IMR-90 (cell line): Measurements from ENCODE around the gene DACT2. TPM values are rescaled to one million over a fixed set of nuclear protein-coding genes. Genes with fewer than 3 reads are reported as not detected.

Experiments
- ATAC-seq: fragments of 200-7000 bp; cut with Tn5 transposase; 2 replicates; pipeline ENCODE4 v1.9.1; 2020; ENCODE audit warnings: low read depth, mild to moderate bottlenecking, moderate library complexity
- BruUV-seq: library from RNA; stranded (reverse); fragments of 400-500 nt; replicated peaks from 2 replicates; lab custom pipeline; 2021; lab: Mats Ljungman, UMichigan
- CTCF ChIA-PET: fragments of 300-600 bp; formaldehyde crosslinking; extraction: SDS; loops from one replicate; lab custom pipeline; 2021; ENCODE audit warnings: antibody characterized with exemption; lab: Yijun Ruan, JAX
- POLR2A ChIA-PET: fragments of 300-600 bp; sonication (Branson Sonifier 250); formaldehyde crosslinking; loops from one replicate; lab custom pipeline; 2022; ENCODE audit warnings: antibody characterized with exemption; ENCODE audit not compliant: unreplicated experiment; lab: Charles Lee
- DNase-seq: peaks from one replicate; pipeline ENCODE4 v3.0.0; 2013
- H2AFZ ChIP-seq: replicated peaks from 2 replicates; pipeline ENCODE3; 2013; ENCODE audit warnings: low read length, mild to moderate bottlenecking; ENCODE audit not compliant: poor library complexity
- H2AK5ac ChIP-seq: 2 replicates; pipeline ENCODE4 v1.6.1; 2013; ENCODE audit warnings: low read depth, low read length, inconsistent platforms
- H2AK9ac ChIP-seq: replicated peaks from 2 replicates; pipeline ENCODE3; 2013; ENCODE audit warnings: mild to moderate bottlenecking, low read depth, low read length, moderate library complexity; ENCODE audit not compliant: poor library complexity
- H2BK120ac ChIP-seq: 2 replicates; pipeline ENCODE4 v1.6.1; 2013; ENCODE audit warnings: low read depth, low read length, inconsistent platforms
- H2BK15ac ChIP-seq: 3 replicates; pipeline ENCODE4 v1.6.1; 2013; ENCODE audit warnings: low read depth, low read length, inconsistent platforms
- H2BK20ac ChIP-seq: 2 replicates; pipeline ENCODE4 v1.6.1; 2013; ENCODE audit warnings: low read depth, mild to moderate bottlenecking, inconsistent platforms, low read length, moderate library complexity
- H2BK5ac ChIP-seq: 2 replicates; pipeline ENCODE4 v1.6.1; 2013; ENCODE audit warnings: mild to moderate bottlenecking, low read depth, low read length, inconsistent platforms; ENCODE audit not compliant: poor library complexity, severe bottlenecking
- H3K14ac ChIP-seq: replicated peaks from 2 replicates; pipeline ENCODE4 v1.6.1; 2013; ENCODE audit warnings: low read depth, low read length, inconsistent platforms
- H3K18ac ChIP-seq: 2 replicates; pipeline ENCODE4 v1.6.1; 2013; ENCODE audit warnings: low read depth, low read length, control low read depth
- H3K23ac ChIP-seq: 2 replicates; pipeline ENCODE4 v1.6.1; 2013; ENCODE audit warnings: low read depth, low read length, inconsistent platforms
- H3K27ac ChIP-seq: 2 replicates; pipeline ENCODE4 v1.5.1; 2013; ENCODE audit warnings: mild to moderate bottlenecking, control low read depth, low read length; ENCODE audit not compliant: insufficient read depth
- H3K27me3 ChIP-seq: 2 replicates; pipeline ENCODE4 v1.6.1; 2013; ENCODE audit warnings: low read length; ENCODE audit not compliant: control insufficient read depth, insufficient read depth
- H3K36me3 ChIP-seq: 2 replicates; pipeline ENCODE4 v1.6.1; 2013; ENCODE audit warnings: low read length, mixed read lengths; ENCODE audit not compliant: control insufficient read depth, insufficient read depth
- H3K4ac ChIP-seq: 2 replicates; pipeline ENCODE4 v1.6.1; 2013; ENCODE audit warnings: low read depth, low read length, inconsistent platforms
- H3K4me1 ChIP-seq: 2 replicates; pipeline ENCODE4 v1.6.1; 2013; ENCODE audit warnings: low read length, mixed read lengths; ENCODE audit not compliant: control insufficient read depth, insufficient read depth
- H3K4me2 ChIP-seq: 2 replicates; pipeline ENCODE4 v1.6.1; 2013; ENCODE audit warnings: low read depth, mild to moderate bottlenecking, control low read depth, low read length, moderate library complexity
- H3K4me3 ChIP-seq: 2 replicates; pipeline ENCODE4 v1.5.1; 2013; ENCODE audit warnings: low read depth, mild to moderate bottlenecking, control low read depth, low read length, moderate library complexity; ENCODE audit not compliant: insufficient read depth
- H3K56ac ChIP-seq: 2 replicates; pipeline ENCODE4 v1.6.1; 2013; ENCODE audit warnings: low read length, inconsistent platforms; ENCODE audit not compliant: insufficient read depth; ENCODE audit errors: extremely low read depth
- H3K79me1 ChIP-seq, 2 experiments: 2 replicates each; pipeline ENCODE4 v1.6.1; 2013; ENCODE audit warnings: low read length in 2 of 2, inconsistent platforms in 1 of 2, low read depth in 1 of 2
- H3K9ac ChIP-seq: 2 replicates; pipeline ENCODE4 v1.6.1; 2013; ENCODE audit warnings: low read depth, low read length, control low read depth
- H3K9me1 ChIP-seq: 2 replicates; pipeline ENCODE4 v1.6.1; 2013; ENCODE audit warnings: low read length, inconsistent platforms; ENCODE audit not compliant: insufficient read depth
- H3K9me3 ChIP-seq: 2 replicates; pipeline ENCODE4 v1.6.1; 2013; ENCODE audit warnings: low read length; ENCODE audit not compliant: control insufficient read depth, insufficient read depth
- H4K20me1 ChIP-seq: 2 replicates; pipeline ENCODE4 v1.6.1; 2013; ENCODE audit warnings: low read length, inconsistent platforms; ENCODE audit not compliant: insufficient read depth
- H4K5ac ChIP-seq: 2 replicates; pipeline ENCODE4 v1.6.1; 2013; ENCODE audit warnings: mild to moderate bottlenecking, low read depth, low read length, control low read depth
- H4K8ac ChIP-seq, 2 experiments: 2 replicates each; pipeline ENCODE4 v1.6.1; 2013; ENCODE audit warnings: low read depth in 2 of 2, low read length in 2 of 2, control low read depth in 1 of 2, inconsistent platforms in 1 of 2
- H4K91ac ChIP-seq: 2 replicates; pipeline ENCODE4 v1.6.1; 2013; ENCODE audit warnings: low read depth, low read length, inconsistent platforms; ENCODE audit not compliant: insufficient read depth
- MAZ ChIP-seq: IDR thresholded peaks from 2 replicates; pipeline ENCODE4 v1.6.1; 2012; ENCODE audit warnings: low read depth, mild to moderate bottlenecking, low read length, improper control_type of control experiment, moderate library complexity, borderline replicate concordance
- MXI1 ChIP-seq: IDR thresholded peaks from 2 replicates; pipeline ENCODE4 v1.6.1; 2012; ENCODE audit warnings: low read depth, mild to moderate bottlenecking, low read length, moderate library complexity, borderline replicate concordance
- SMC3 ChIP-seq: fragments of 150-350 bp; IDR thresholded peaks from 2 replicates; pipeline ENCODE4 v1.6.1; 2016; ENCODE audit warnings: low read depth, mild to moderate bottlenecking, antibody characterized with exemption, low read length, moderate library complexity
- WGBS, 2 experiments: methylation state at CpG; one replicate each; pipeline versions ENCODE4 v1.1.5 to v1.1.7; 2013; ENCODE audit warnings: missing lambda C conversion rate in 2 of 2; ENCODE audit not compliant: insufficient read length in 1 of 2; ENCODE audit errors: extremely low coverage in 2 of 2; 5-methylcytosine and 5-hydroxymethylcytosine counted together
- dilution Hi-C: fragments of 300-500 bp; cut with HindIII; formaldehyde crosslinking; loops from one replicate; pipeline ENCODE4 v1.14.3; 2018; ENCODE audit warnings: low sequenced_read_pairs; ENCODE audit not compliant: unreplicated experiment
- in situ Hi-C: fragments of 300-500 bp; cut with MboI; formaldehyde crosslinking; loops from 3 replicates; pipeline ENCODE4 v1.14.3; 2019; ENCODE audit warnings: low sequenced_read_pairs, inconsistent platforms, mixed read lengths
- intact Hi-C: fragments of 100-400 bp; cut with micrococcal nuclease; formaldehyde crosslinking; loops from 2 replicates; pipeline ENCODE4 v1.10.0; 2022
- polyA plus RNA-seq, 3 experiments: library from polyadenylated mRNA; depleted of rRNA; stranded (reverse); fragments of >200 nt; gene quantifications; 2 replicates each; pipeline ENCODE4 v1.2.3, GENCODE V29; 2012; ENCODE audit warnings: low replicate concordance in 1 of 3
- total RNA-seq: library from RNA; depleted of rRNA; stranded (reverse); fragments of >200 nt; gene quantifications from 2 replicates; pipeline ENCODE4 v1.2.3, GENCODE V29; 2012

DACT2 gene
- total and polyA plus RNA-seq, 2 of the 4 experiments (the other 2 are of a cell fraction) = not detected

DNA sequence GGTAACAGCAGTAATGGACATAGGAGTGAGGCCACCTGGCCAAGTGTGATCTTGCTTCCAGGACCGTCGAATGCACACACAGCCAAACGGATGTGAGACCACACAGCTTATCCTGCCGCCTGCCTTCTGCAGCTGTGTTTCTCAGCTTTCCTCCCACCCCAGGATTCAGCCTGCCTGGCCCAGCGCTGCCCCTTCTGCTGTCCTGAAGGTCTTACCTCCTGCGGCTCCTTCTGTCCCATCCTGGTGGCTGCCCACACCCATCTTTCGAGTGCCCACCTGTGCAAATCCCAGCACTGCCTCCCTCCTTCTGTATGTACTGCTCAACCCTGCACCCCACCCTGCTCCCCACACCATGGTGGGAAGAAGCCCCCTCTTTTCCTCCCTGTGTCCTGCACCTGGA, 49.4 kb upstream of the DACT2 start:
- no peaks in the 10 kb centered on the region for H3K4me1 ChIP-seq
- intact Hi-C loops (no loop called here), in situ Hi-C loops (no loop called here), dilution Hi-C loops (no loop called here)
- no peak overlapping the region for H3K4me2 ChIP-seq
- no peak overlapping the region for H2BK15ac ChIP-seq
- H2BK20ac ChIP-seq = no peak overlapping the region
- ChIA-PET CTCF (no interaction called here), POLR2A (no interaction called here)
- no peak overlapping the region for H2AFZ ChIP-seq
- no peak overlapping the region for H3K4ac ChIP-seq
- no peak overlapping the region for H2BK5ac ChIP-seq
- no peak overlapping the region for H2BK120ac ChIP-seq
- 49% methylated on average over 3 of the region's 7 CpGs; no CpG with 5 or more reads in 1 of the 2 experiments for WGBS, 2 experiments
- H4K5ac ChIP-seq = no peak overlapping the region
- H3K36me3 ChIP-seq = no peaks in the 10 kb centered on the region
- H4K20me1 ChIP-seq = no peaks in the 10 kb centered on the region
- no peaks in the 10 kb centered on the region for H3K9me1 ChIP-seq
- no peak overlapping the region for H4K8ac ChIP-seq
- peaks cover 54% of the 10 kb centered on the region for H3K9me3 ChIP-seq
- H3K14ac ChIP-seq = no peak overlapping the region
- H3K4me3 ChIP-seq = no peak overlapping the region
- no peak overlapping the region for H3K18ac ChIP-seq
- no peak for DNase-seq
- no peak overlapping the region for H4K91ac ChIP-seq
- no peak overlapping the region for H2AK5ac ChIP-seq
- no peak for ATAC-seq
- no peak overlapping the region for H3K9ac ChIP-seq
- H3K56ac ChIP-seq = no peak overlapping the region
- no peak overlapping the region for H3K23ac ChIP-seq
- TF ChIP-seq MXI1 (no peak), SMC3 (no peak), MAZ (no peak)
- no peaks in the 10 kb centered on the region for H3K79me1 ChIP-seq
- no TSS peak for BruUV-seq
- no peak overlapping the region for H3K27ac ChIP-seq
- H3K27me3 ChIP-seq = no peaks in the 10 kb centered on the region
- no peak overlapping the region for H2AK9ac ChIP-seq
